ENCODE data around the gene ZKSCAN5. TPM values are rescaled to one million over a fixed set of nuclear protein-coding genes. Genes with fewer than 3 reads are reported as not detected.

Gene ZKSCAN5
- polyA plus RNA-seq, 3 donors, result 1.6 to 2.9 (median 2.2) TPM

DNA sequence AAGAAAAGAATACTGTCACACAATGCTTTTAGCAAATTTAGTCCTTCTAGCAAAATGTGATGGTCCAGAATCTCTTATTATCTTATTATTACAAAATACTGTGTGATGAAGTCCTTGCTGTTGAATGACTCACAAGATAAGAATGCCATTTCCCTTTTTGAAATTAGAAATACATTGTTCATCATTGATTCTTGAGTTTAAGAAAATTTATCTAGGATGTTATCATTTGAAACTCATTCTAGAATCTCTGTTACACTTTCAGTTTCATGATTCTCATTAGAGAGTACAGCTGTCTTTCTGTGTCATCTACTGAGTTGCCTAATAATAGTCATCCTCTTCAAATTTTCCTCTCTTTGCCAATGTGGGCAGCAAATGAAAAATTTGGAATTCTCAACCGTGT lies 9.6 kb downstream of the ZKSCAN5 start:
- no peak for DNase-seq
- Mint-ChIP-seq H3K36me3 (peaks cover 56 to 81% of the 10 kb centered on the region in 2 donors), H3K9me3 (no peaks in the 10 kb centered on the region)

DNA sequence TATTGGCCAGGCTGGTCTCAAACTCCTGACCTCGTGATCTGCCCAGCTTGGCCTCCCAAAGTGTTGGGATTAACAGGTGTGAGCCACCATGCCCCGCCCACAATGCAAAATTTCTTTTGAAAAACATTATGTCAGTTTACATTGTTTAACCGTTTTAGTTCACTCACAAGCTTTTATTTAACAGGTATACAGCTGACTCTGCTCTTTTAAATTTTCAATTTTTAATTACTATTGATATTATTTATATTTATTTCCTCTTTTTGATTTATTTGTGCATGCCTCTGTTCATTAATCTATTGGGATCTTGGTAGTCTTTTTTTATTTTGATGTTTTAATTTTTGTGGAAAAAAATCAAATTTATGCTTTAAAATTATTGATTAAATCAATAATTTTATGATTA lies 16.9 kb downstream of the ZKSCAN5 start:
- no peaks in the 10 kb centered on the region for H3K27me3 ChIP-seq (ENCODE audit: control insufficient read depth in 2 of 2, insufficient read depth in 2 of 2, low read length in 2 of 2)
- Mint-ChIP-seq H3K9me3 (no peaks in the 10 kb centered on the region), H3K4me3 (no peak overlapping the region), H3K27ac (no peak overlapping the region), H3K4me1 (no peaks in the 10 kb centered on the region), H3K27me3 (ENCODE audit: low read depth in 3 of 3) (peaks cover 0 to 2% (median 0%) of the 10 kb centered on the region in 3 donors), H3K36me3 (peaks cover 51 to 85% of the 10 kb centered on the region in 2 donors)
- no peaks in the 10 kb centered on the region for H3K9me3 ChIP-seq (replicated peaks in 1 of 2; ENCODE audit: control insufficient read depth in 1 of 2, insufficient read depth in 1 of 2, low read length in 2 of 2)
- TF ChIP-seq, protein P1, sequence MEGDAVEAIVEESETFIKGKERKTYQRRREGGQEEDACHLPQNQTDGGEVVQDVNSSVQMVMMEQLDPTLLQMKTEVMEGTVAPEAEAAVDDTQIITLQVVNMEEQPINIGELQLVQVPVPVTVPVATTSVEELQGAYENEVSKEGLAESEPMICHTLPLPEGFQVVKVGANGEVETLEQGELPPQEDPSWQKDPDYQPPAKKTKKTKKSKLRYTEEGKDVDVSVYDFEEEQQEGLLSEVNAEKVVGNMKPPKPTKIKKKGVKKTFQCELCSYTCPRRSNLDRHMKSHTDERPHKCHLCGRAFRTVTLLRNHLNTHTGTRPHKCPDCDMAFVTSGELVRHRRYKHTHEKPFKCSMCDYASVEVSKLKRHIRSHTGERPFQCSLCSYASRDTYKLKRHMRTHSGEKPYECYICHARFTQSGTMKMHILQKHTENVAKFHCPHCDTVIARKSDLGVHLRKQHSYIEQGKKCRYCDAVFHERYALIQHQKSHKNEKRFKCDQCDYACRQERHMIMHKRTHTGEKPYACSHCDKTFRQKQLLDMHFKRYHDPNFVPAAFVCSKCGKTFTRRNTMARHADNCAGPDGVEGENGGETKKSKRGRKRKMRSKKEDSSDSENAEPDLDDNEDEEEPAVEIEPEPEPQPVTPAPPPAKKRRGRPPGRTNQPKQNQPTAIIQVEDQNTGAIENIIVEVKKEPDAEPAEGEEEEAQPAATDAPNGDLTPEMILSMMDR (IDR thresholded peaks at IDR 0.05), result no peak
- peaks cover 52 to 62% of the 10 kb centered on the region in 2 donors for H3K36me3 ChIP-seq (replicated peaks in 1 of 2; ENCODE audit: control insufficient read depth in 1 of 2, insufficient read depth in 2 of 2, low read length in 2 of 2)
- H3K79me2 ChIP-seq (ENCODE audit: insufficient read depth, low read length), result no peaks in the 10 kb centered on the region
- no peak for DNase-seq
- no peak overlapping the region for H2AFZ ChIP-seq (ENCODE audit: insufficient read depth, low read depth, low read length, poor library complexity, severe bottlenecking)
- H4K20me1 ChIP-seq (ENCODE audit: insufficient read depth, low read length), result no peaks in the 10 kb centered on the region
- no peak overlapping the region for H3K4me3 ChIP-seq (replicated peaks in 1 of 3; ENCODE audit: low read depth in 2 of 3, low read length in 3 of 3)
- no peak overlapping the region for H3K9ac ChIP-seq (ENCODE audit: insufficient read depth, low read length, poor library complexity, severe bottlenecking)
- no peak overlapping the region for H3K27ac ChIP-seq (ENCODE audit: low read depth in 1 of 2, low read length in 2 of 2)
- WGBS (ENCODE audit: insufficient coverage), result 88% methylated on average over 1 of the region's 3 CpGs
- intact Hi-C loops (cut with micrococcal nuclease), result no loop called here
- no peaks in the 10 kb centered on the region for H3K4me1 ChIP-seq (ENCODE audit: control insufficient read depth in 1 of 2, insufficient read depth in 2 of 2, low read length in 2 of 2)
- H3K4me2 ChIP-seq (replicated peaks; ENCODE audit: extremely low read depth, low read length, poor library complexity, severe bottlenecking), result no peak overlapping the region

More for the DNA sequence above, 9.6 kb downstream of the ZKSCAN5 start:
- intact Hi-C loops (cut with micrococcal nuclease), result no loop called here
- Histone ChIP-seq H3K27ac (ENCODE audit: low read depth in 1 of 2, low read length in 2 of 2) (peak overlapping the region in 1 of 2 donors; percentile 14), H3K9ac (ENCODE audit: insufficient read depth, low read length, poor library complexity, severe bottlenecking) (no peak overlapping the region), H4K20me1 (ENCODE audit: insufficient read depth, low read length) (no peaks in the 10 kb centered on the region), H2AFZ (ENCODE audit: insufficient read depth, low read depth, low read length, poor library complexity, severe bottlenecking) (no peak overlapping the region), H3K4me3 (replicated peaks in 1 of 3; ENCODE audit: low read depth in 2 of 3, low read length in 3 of 3) (no peak overlapping the region), H3K4me1 (ENCODE audit: control insufficient read depth in 1 of 2, insufficient read depth in 2 of 2, low read length in 2 of 2) (no peaks in the 10 kb centered on the region), H3K4me2 (replicated peaks; ENCODE audit: extremely low read depth, low read length, poor library complexity, severe bottlenecking) (no peak overlapping the region), H3K36me3 (replicated peaks in 1 of 2; ENCODE audit: control insufficient read depth in 1 of 2, insufficient read depth in 2 of 2, low read length in 2 of 2) (peaks cover 48 to 60% of the 10 kb centered on the region in 2 donors), H3K79me2 (ENCODE audit: insufficient read depth, low read length) (peaks cover 16% of the 10 kb centered on the region), H3K9me3 (replicated peaks in 1 of 2; ENCODE audit: control insufficient read depth in 1 of 2, insufficient read depth in 1 of 2, low read length in 2 of 2) (no peaks in the 10 kb centered on the region), H3K27me3 (ENCODE audit: control insufficient read depth in 2 of 2, insufficient read depth in 2 of 2, low read length in 2 of 2) (no peaks in the 10 kb centered on the region)
- Mint-ChIP-seq H3K27me3 (ENCODE audit: low read depth in 3 of 3) (peaks cover 0 to 2% (median 0%) of the 10 kb centered on the region in 3 donors), H3K4me3 (no peak overlapping the region), H3K27ac (no peak overlapping the region), H3K4me1 (peaks cover 5% of the 10 kb centered on the region)
- TF ChIP-seq, protein P1 (IDR thresholded peaks at IDR 0.05), result no peak
- WGBS (ENCODE audit: insufficient coverage), result 100% methylated on average over 1 of the region's 1 CpG

Measured in CD14-positive monocyte (primary cell).